HG02571 (cell line): Measurements from ENCODE around the gene CLEC4M.

Source experiments
- ATAC-seq: cut with Tn5 transposase; IDR thresholded peaks from one replicate; pipeline ENCODE4 v1.9.1; 2021; ENCODE audit warnings: mild to moderate bottlenecking, moderate library complexity; ENCODE audit not compliant: unreplicated experiment

CLEC4M gene, protein sequence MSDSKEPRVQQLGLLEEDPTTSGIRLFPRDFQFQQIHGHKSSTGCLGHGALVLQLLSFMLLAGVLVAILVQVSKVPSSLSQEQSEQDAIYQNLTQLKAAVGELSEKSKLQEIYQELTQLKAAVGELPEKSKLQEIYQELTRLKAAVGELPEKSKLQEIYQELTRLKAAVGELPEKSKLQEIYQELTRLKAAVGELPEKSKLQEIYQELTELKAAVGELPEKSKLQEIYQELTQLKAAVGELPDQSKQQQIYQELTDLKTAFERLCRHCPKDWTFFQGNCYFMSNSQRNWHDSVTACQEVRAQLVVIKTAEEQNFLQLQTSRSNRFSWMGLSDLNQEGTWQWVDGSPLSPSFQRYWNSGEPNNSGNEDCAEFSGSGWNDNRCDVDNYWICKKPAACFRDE

DNA sequence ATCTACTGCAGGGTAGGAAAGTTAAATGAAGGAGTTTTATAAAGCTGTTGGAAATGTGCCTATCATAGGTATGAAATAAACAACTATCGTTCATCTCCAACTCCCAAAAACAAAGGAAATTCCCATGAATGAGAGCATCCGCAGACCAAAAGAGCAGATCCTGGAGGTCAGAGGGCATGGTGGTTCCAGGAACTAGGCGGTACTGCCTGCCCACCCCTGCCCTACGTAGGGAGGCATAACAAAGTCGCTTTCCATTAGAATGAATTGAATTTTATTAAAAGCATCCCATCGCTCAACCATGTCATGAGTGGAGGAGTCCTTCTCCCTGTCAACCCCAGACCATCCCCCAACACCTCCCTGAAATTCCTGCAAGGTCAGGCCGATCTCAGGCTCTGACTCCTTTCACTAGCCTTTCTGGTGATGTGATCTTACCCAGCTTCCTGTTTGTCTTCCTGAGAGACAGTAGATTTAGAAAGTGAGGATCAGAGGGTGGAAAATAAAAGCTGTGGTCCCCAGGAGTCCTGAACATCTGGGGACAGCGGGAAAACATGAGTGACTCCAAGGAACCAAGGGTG, at the start of gene CLEC4M:
Gene CLEC4M (plus strand): TSS at position 525 of the 575 bp plus-strand sequence. CDS start 24 bp downstream, at position 549.
- no peak for ATAC-seq

DNA sequence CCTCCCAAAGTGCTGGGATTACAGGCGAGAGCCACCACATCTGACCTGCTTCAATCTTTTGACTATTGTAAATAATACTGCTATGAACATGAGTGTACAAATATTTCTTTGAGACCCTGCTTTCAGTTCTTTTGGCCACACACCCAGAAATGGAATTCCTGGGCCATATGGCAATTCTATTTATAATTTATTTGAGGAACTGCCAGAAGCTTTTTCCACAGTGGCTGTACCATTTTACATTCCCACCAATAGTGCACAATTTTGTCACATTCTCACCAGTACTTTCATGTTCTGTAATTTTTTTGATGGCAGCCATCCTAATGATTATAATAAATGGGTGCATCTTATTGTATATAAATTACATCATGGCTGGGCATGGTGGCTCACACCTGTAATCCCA, 47.4 kb upstream of the CLEC4M start:
- ATAC-seq = no peak

DNA sequence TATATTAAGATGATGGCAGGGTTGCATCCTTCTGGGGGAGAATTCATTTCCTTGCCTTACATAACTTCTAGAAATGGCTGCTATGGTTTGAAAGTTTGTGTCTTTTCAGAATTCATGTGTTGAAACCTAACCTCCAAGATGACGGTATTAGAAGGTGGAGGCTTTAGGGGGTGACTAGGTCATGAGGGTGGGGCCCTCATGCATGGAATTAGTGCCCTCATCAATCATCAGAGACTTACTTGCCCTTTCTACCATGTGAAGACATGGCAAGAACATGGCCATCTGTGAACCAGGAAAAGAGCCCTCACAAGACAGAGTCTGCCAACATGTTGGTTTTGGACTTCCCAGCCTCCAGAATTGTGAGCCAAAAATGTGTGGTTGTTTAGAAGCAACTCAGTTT, 46.3 kb upstream of the CLEC4M start:
- ATAC-seq = no peak

DNA sequence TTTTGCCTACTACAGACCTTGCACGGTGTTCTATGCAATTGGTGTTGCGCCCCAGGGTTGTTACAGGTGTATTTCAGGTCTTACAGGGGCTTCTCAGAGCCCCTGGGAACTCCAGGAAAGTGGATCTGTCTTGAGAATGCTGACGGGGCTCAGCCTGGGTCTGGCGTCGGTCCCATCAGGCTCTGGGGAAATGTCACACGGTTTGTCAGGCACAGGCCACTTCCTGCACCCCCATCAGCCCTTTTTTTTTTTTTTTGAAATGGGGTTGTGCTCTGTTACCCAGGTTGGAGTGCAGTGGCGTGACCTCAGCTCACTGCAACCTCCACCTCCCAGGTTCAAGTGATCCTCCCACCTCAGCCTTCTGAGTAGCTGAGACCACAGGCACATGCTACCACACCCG, 44.4 kb upstream of the CLEC4M start:
- no peak for ATAC-seq

DNA sequence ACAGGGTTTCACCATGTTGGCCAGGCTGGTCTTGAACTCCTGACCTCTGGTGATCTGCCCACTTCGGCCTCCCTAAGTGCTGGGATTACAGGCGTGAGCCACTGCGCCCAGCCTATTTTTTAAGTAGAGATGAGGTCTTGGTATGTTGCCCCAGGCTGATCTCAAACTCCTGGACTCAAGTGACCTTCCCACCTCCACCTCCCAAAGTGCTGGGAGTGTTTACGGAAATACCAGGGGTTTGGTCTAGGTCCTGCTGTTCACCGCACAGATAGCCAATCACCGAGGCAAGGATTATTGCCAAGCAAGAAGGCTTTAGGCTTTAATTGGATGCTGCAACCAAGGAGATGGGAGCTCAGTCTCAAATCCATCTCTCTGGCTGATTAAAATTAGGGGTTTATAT, 42.7 kb upstream of the CLEC4M start:
- no peak for ATAC-seq

DNA sequence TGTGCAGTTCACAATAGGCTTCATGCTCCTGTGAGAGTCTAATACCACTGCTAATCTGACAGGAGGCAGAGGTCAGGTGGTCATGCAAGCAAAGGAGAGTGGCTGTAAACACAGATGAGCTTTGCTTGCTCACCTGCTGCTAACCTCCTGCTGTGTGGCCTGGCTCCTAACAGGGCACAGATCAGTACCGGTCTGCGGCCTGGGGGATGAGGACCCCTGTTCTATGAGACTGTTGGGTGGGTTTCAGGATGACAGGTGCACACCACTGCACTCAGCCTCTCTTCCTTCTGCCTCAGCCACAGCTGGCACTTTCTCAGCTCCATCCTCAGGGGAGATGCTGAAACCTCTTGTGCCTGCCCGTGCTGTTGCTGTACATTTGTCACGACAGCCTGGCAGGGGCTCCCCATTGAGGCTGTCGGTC, 40.8 kb upstream of the CLEC4M start:
- ATAC-seq = no peak

DNA sequence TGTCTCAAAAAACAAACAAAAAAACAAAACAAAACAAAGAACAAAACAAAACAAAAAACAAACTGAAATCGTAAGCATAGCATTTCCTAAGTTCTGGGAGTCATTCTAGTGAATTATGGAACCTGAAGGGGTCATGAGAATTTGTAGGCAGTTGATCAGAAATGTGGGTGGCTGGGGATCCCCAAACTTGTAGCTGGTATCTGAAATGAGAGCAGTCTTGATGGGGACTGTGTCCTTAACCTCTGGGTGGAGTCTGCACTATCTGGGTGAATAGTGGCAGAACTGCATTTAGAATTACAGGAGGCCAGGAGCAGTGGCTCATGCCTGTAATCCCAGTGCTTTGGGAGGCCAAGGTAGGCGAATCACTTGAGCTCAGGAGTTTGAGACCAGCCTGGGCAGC, 37.3 kb upstream of the CLEC4M start:
- ATAC-seq = no peak

DNA sequence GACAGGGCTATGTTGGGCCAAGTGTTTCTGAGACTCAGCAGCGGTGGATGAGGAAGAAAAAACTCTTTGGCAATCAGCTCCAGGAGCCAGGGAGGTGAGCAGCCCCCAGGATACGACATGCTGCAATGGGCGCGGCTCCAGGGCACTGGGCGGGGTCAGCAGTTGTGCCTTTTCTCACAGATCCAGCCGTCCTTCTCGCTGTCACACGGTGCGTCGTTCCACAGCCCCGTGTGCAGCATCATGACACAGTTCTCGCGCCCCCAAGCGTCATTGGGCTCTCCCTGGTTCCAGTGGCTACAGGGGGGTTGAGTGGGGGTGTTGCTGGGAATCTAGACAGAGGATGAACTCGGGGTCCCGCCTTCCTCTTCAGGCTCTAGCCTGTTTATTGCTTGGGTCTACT, 33.8 kb upstream of the CLEC4M start:
- no peak for ATAC-seq

DNA sequence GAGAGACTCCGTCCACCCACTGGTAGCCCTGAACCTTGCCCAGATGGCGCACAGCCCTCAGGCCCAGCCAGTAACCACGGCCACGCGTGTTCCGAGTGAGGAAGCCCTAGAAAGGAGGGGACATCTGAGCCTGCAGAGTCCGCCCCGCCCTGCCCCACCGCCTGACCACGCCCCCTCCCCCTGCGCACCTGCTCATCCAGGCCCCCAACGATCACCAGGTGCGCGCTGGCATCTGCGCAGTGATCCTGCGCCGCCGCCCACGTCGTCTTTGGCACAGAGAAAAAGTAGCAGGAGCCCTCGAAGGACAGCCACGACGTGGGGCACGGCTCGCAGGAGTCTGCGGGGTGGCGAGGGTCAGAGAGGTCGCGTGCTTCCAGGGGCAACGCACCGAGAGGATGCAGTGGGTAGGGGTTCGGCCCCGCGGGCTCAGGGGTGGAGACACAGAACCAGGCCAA, 33.2 kb upstream of the CLEC4M start:
- ATAC-seq = no peak

DNA sequence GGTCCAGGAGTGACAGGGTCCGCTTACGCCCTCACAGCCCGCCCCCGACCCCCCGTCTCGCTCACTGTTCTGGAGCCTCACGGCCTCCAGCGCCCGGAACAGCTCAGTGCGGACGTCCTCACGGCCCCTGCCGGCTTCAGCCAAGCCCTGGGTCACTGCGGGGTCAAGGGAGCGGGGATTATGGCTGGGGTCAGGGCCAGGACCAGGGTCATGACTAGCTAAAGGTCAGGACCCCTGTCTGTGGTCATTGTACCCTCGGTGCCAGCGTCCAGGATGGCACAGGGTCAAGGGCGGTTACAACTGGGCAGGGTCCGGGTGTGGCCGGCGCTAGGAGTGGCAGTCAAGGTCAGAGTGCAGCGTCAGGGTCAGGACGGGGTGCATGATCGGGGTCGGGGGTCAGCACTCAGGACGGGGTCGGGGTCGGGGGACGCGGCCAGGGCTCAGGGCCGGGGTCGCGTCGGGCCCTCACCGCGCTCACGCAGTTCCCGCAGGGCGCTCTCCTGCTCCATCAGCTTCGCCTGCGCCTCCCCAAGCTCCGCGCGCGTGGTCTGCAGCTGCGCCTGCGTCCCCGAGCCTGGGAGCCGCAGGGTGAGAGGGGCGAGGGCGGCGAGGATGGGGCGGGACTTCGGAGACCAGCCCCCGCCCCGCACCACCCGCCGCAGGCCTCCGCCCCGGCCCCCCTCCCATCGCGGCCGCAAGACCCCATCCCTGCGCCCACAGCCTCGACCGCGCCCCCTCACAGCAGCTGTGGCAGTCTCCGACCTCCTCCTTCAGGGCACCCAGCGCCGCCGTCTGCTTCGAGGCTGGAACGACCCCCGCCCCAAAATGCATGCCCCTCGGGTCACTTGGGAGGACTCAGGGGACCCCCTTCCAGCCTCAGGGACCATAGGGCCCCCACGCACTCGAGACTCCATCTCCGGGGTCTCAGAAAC, 32.5 kb upstream of the CLEC4M start:
- no peak for ATAC-seq

DNA sequence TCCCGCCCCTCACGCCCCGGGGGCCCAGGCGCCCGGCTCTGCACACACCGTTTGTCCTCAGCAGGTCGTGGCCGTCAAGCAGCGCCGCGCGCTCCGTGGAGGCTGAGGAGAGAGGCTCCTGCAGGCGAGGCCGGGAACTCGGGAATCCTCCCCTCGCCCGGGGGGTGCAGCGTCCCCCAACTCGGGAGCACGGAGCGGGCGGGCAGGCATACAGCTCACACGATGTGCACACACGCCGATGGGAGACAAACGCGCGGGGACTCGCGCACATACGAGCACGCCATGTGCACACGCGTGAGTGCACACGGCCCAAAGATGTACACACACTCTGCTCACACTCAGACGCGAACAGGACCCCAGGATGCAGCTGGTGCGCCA, 31.8 kb upstream of the CLEC4M start:
- no peak for ATAC-seq

DNA sequence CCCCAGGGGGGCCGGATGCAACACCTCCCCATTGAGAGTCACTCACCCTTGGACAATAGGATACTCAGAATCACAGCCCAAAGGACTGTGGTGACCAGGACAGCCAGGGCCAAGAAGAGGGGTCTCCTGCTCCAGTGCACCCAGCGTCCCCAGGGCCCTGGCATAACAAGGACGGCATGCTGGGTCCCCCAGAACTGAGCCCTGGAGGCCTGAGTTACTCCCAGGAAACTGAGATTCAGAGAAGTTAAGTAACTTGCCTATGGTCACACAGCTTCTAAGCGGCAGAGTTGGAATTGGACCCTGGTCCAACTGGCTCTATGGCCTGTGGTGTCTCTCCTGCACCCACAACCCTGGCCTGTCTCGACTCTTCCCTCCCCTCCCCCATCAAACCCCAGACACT, 31.4 kb upstream of the CLEC4M start:
- no peak for ATAC-seq

DNA sequence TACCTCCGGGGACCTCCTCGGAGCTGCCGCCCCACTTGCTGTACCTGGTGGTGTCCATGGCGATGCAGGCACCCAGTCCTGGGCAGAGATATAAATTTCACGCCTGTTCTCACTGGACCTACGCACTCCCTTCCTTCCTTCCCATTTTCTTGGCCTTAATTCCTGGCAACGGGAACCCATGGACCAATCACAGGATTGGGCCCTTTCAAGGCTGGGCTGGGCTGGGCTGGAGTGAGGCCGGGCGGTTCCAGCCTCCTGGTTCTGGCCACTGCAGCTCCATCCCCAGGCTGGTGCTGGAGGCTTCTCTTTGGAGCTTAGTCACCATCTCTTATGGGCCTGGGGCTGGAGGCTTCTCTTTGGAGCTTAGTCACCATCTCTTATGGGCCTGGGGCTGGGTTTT, 31.0 kb upstream of the CLEC4M start, which contains the start of gene CLEC4G:
Gene CLEC4G (minus strand): TSS at position 66 of the 400 bp plus-strand sequence. CDS start 8 bp downstream, at position 58.
- ATAC-seq = no peak

DNA sequence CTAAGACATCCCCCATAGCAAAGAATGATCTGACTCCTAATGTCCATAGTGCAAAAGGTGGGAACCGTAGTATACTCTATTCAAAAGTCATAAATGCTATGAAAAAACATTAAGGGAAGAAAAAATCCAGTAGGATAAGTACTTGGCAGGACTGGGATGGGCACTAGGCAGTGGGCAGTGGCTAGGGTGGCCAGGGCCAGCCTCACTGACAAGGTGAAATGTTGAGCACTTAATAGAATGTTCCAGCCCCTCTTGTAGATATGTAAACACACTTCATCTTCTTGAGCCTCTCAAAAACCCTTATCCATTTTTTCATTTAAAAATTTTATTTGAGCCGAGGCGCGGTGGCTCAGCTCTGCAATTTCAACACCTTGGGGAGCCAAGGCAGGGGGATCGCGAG, 29.7 kb upstream of the CLEC4M start:
- ATAC-seq = no peak

DNA sequence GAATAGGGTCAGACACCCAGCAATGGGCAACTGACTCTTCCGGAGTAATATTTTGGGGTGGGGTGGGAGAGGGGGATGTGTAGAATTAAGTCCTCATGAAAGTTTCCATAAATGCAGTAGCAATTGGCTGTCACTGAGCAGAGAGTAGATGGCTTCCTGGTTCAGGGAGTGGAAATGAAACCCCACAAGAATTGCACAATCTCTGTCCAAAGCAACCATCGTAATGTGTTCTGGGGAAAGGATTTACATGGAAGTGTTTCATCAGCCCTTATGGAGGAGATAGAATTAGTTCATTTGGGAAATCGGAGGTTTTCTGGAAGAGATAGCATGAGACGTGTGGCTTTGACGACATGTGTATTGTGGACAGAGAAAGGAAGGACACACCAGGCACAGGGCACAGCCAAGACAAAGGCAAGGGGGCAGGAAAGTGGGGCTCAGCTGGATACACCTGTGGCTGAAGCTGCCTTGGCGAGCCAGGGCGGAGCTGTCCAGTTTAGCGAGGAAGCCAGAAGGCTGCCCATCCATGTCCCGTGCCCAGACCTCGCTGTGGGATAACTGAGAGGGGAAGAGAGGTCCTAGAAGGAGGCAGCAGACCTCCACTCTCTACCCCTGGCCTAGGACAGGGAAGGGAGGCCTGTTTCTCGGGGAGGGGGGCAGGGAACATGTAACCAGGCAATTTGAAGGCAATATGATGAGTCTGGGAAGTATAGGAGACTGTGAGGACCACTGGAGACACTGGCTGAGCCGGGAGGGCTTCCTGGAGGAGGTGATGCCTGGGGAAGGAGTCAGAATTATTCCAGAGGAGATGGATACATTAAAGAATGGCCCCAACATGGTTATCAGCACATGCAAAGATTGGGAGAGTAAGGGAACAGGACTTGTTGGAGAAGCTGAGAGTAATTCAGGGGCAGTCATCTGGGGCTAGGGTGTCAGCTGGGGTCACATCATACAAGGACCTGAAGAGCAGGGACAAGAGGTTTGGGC, 28.5 kb upstream of the CLEC4M start:
- no peak for ATAC-seq

DNA sequence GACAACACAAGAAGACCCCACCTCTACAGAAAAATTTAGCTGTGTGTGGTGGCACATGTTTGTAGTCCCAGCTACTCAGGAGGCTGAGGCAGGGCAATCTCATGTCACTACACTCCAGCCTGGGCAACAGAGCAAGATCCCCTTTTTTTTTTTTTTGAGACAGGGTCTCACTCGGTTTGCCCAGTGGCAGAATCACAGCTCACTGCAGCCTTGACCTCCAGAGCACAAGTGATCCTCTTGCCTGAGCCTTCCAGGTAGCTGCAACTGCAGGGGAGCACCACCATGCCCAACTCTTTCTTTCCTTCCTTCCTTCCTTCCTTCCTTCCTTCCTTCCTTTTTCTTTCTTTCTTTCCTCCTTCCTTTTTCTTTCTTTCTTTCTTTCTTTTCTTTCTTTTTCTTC, 26.9 kb upstream of the CLEC4M start:
- no peak for ATAC-seq

DNA sequence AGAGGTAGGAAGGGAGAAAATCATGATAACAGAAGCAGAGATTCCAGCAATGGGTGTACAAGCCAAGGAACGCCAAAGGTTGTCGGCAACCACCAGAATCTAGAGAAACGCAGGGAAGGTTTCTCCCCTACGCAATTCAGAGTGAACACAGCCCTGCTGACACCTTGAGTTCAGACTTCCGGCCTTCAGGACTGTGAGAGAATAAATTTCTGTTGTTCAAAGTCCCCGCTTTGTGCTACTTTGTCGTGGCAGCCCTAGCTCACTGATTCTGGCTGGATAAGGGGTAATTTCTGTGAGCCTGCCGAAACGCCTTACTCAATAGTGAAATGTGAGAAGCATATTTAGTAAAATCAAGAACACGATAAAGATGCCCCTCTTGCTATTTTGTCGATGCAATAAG, 25.8 kb upstream of the CLEC4M start:
- ATAC-seq = no peak

DNA sequence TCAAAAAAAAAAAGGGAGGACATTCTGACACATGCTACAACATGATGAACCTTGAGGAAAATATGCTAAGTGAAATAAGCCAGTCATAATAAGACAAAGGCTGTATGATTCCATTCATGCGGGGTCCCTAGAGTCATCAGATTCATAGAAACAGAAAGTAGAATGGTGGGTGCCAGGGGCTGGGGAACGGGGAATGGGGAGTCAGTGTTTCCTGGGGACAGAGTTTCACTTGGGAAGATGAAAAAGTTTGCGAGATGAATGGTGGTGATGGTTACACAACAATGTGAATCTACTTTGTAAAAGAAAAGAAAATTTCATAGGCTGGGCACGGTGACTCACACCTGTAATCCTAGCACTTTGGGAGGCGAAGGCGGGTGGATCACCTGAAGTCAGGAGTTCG, 25.0 kb upstream of the CLEC4M start:
- ATAC-seq = no peak

DNA sequence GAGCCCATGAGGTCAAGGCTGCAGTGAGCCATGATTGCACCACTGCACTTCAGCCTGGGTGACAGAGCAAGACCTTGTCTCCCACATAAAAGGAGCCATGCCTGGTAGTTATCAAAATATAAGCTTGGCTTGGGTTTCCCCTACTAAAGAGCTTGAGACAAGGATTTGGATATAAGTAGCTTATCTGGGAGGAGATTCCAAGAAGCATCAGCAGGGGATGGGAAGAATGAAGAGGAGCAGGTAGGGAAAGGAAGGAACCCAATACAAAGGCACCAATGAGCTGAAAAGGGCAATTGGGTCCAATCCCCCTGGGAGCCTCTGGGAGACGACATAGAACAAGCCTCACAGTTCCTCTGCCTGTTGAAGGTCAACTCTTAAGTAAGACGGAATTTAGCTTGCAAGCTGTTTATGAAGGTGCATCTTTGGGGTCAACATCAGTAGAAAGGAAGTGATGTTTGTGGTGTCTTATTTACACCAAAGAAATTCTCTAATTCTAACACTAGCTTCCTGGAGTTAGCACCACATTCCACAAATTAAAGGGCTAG, 23.8 kb upstream of the CLEC4M start:
- no peak for ATAC-seq
